ENCODE measurements around the gene TXNDC17.

Gene TXNDC17

GRCh38 chr17:6637458-6637840, 3.4 kb upstream of the TXNDC17 start:
- TF ChIP-seq SIN3A (IDR thresholded peaks at IDR 0.05; ENCODE audit: borderline replicate concordance, insufficient read depth, low read length) (no peak), TAF1 (IDR thresholded peaks at IDR 0.05; ENCODE audit: borderline replicate concordance, insufficient read depth, low read length) (no peak), POLR2AphosphoS5 (IDR thresholded peaks at IDR 0.05; ENCODE audit: low read depth, low read length) (no peak), REST (IDR thresholded peaks at IDR 0.05; ENCODE audit: insufficient read depth in 1 of 2, low read depth in 2 of 2, low read length in 2 of 2) (no peak), FOXP2 (optimal IDR thresholded peaks at IDR 0.05; ENCODE audit: borderline replicate concordance, extremely low read depth, extremely low read length, insufficient read depth) (no peak)

- no peak for TF ChIP-seq FOXP2 (optimal IDR thresholded peaks at IDR 0.05; ENCODE audit: borderline replicate concordance, extremely low read depth, extremely low read length, insufficient read depth)
- TF ChIP-seq SIN3A (IDR thresholded peaks at IDR 0.05; ENCODE audit: borderline replicate concordance, insufficient read depth, low read length): no peak
- no peak for TF ChIP-seq POLR2AphosphoS5 (IDR thresholded peaks at IDR 0.05; ENCODE audit: low read depth, low read length)
- TF ChIP-seq REST (IDR thresholded peaks at IDR 0.05; ENCODE audit: insufficient read depth in 1 of 2, low read depth in 2 of 2, low read length in 2 of 2): no peak
- no peak for TF ChIP-seq TAF1 (IDR thresholded peaks at IDR 0.05; ENCODE audit: borderline replicate concordance, insufficient read depth, low read length)
Observed at GRCh38 chr17:6638046-6638908, 2.6 kb upstream of the TXNDC17 start.

GRCh38 chr17:6639014-6639585, 1.8 kb upstream of the TXNDC17 start:
- TF ChIP-seq FOXP2 (optimal IDR thresholded peaks at IDR 0.05; ENCODE audit: borderline replicate concordance, extremely low read depth, extremely low read length, insufficient read depth) (no peak), POLR2AphosphoS5 (IDR thresholded peaks at IDR 0.05; ENCODE audit: low read depth, low read length) (no peak), REST (IDR thresholded peaks at IDR 0.05; ENCODE audit: insufficient read depth in 1 of 2, low read depth in 2 of 2, low read length in 2 of 2) (no peak), TAF1 (IDR thresholded peaks at IDR 0.05; ENCODE audit: borderline replicate concordance, insufficient read depth, low read length) (no peak), SIN3A (IDR thresholded peaks at IDR 0.05; ENCODE audit: borderline replicate concordance, insufficient read depth, low read length) (no peak)

GRCh38 chr17:6639586-6640535, 999 bp upstream of the TXNDC17 start:
- TF ChIP-seq FOXP2 (optimal IDR thresholded peaks at IDR 0.05; ENCODE audit: borderline replicate concordance, extremely low read depth, extremely low read length, insufficient read depth): no peak
- no peak for TF ChIP-seq TAF1 (IDR thresholded peaks at IDR 0.05; ENCODE audit: borderline replicate concordance, insufficient read depth, low read length)
- TF ChIP-seq POLR2AphosphoS5 (IDR thresholded peaks at IDR 0.05; ENCODE audit: low read depth, low read length): no peak
- TF ChIP-seq SIN3A (IDR thresholded peaks at IDR 0.05; ENCODE audit: borderline replicate concordance, insufficient read depth, low read length): no peak
- TF ChIP-seq REST (IDR thresholded peaks at IDR 0.05; ENCODE audit: insufficient read depth in 1 of 2, low read depth in 2 of 2, low read length in 2 of 2): no peak

Measured in PFSK-1 (cell line).